ENCODE data around the gene PLD1. TPM values are rescaled to one million over a fixed set of nuclear protein-coding genes. Genes with fewer than 3 reads are reported as not detected.

The PLD1 gene
- polyA plus RNA-seq, 1 donor: 11.7 TPM

DNA sequence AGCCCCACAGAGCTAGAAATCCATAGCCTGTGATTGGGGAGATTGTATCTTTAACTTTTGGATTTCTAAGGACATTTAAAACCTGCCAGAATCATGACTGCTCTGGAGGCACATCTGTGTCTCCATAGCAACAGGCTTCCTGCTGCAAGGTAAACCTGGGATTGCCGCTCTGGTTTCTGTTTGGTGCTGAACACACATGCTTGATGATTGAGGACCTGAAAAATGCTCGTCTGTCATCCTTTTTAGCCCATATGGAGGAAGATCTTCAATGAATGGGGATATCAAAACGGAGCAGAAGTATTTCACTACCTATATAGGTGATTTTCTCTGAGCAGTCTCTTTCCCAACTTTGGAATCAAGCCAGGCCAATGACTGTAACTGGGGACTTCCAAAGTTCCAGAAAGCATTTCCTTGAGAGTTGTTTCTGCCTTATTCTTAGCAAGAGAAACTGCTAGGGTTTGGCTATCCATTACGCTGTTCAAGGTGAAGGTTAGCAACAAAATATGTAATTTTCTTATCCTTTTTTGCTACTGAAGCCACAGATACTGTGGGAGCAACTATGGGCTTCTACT, 253.6 kb downstream of the PLD1 start:
- no peak for DNase-seq

DNA sequence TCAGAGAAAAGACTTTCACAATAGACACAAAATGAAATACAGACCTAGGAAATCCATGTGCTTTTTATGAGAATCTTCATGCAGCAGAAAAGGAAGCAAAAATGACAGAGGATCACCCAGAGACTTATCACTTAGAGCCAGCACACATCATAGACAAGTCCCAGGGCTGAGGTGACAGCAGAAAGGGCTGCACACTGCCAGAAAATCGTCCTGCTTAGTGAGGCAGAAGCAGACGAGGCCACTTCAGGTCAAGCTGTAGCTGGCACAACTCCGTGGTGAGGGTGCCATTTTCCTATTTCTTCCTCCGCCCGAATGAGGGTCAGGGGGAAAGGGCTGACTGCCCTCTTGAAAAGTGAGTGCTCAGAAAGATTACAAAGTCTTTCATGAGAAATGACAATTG, 254.1 kb downstream of the PLD1 start:
- no peak for DNase-seq

DNA sequence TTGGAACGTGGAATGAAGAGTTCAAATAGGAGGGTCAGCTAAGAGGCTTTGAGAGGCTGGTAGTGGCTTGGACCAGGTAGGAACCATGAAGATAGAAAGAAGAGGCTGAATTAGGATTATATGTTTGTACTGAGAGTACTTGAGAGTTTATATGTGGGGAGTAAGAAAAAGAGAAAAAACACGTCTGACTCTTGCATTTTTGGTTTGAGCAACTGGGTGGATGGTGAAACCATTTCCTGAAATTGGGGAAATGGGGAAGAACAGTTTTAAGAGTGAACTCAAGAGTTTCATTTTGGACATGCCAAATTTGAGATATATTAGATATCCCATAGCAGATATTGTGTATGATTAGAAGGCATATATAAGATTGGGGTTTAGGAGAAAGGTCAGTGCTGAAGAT, 257.2 kb downstream of the PLD1 start:
- no peak for DNase-seq

DNA sequence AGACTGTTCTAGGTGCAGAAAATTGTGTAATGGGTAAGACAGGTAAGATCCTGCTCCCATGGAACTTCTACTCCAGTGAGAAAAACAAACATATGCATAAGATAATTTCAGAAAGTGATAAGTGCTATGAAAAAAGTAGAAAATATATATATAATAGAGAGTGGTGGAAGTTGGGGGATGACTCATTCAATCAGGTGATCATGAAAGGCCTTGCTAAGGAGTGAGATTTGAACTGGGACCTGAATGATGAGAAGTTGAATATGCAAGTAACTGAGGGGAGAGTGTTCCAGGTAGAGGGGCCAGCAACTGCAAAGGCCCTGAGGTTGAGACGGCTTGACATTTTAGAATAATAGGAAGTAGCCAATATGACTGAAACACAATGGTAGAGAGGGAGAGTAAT, 257.8 kb downstream of the PLD1 start:
- DNase-seq: no peak

DNA sequence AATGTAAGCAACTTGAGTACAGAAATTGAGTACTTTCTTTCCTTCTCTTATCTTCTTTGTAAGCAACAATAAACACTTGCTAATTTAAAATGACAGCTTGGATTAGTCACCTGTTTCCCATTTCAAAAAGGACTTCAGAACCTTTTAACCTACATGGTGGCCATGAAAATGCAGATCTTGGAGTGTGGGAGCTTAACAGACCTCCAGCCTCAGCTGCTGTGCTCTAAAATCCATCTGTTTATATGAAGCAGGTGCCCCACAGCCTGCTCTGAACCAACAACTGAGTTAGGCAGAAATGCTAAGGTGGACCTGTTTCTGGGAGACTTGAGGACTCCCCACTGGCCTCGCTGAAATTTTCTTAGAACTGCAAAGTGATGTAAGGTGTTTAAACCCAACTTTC, 259.0 kb downstream of the PLD1 start:
- DNase-seq: no peak

Other genes starting within 250 kb of the PLD1 start
- 0.15 TPM for gene TMEM212, start 32.9 kb upstream of the PLD1 start, polyA plus RNA-seq (ENCODE audit: insufficient read length)
- gene FNDC3B, start 229.1 kb upstream of the PLD1 start, polyA plus RNA-seq (ENCODE audit: insufficient read length): 53.5 TPM

Measured in hindlimb muscle (tissue), 1 donor.